Tibial artery (tissue), 4 donors: ENCODE data around the gene PLPP3.

Source experiments
- DNase-seq, 2 donors: peaks; one replicate each; pipeline ENCODE4 v3.0.0-alpha.2; 2019
- H3K27ac ChIP-seq, 2 donors: fragments of 200-600 bp; sonication (generic) in 1 of 2; 1 replicate in 1 of 2; 2 replicates in 1 of 2; pipeline ENCODE4 v1.5.1; 2018 to 2019; ENCODE audit warnings: mild to moderate bottlenecking in 1 of 2
- H3K27me3 ChIP-seq, 2 donors: fragments of 200-600 bp; sonication (generic) in 1 of 2; one replicate each; pipeline versions ENCODE4 v1.5.1 to v1.6.0; 2016 to 2019
- H3K36me3 ChIP-seq, 3 donors: fragments of 200-600 bp; sonication (generic) in 2 of 3; one replicate each; pipeline ENCODE4 v1.5.1; 2016 to 2019; ENCODE audit warnings: mild to moderate bottlenecking in 2 of 3
- H3K4me1 ChIP-seq, 4 donors: fragments of 200-600 bp; sonication (generic) in 2 of 4; 1 replicate in 3 of 4; 2 replicates in 1 of 4; pipeline ENCODE4 v1.5.1; 2016 to 2019
- H3K4me3 ChIP-seq, 2 donors: fragments of 200-600 bp; sonication (generic) in 1 of 2; 1 replicate in 1 of 2; 2 replicates in 1 of 2; pipeline ENCODE4 v1.5.1; 2018 to 2019; ENCODE audit warnings: mild to moderate bottlenecking in 2 of 2
- H3K9me3 ChIP-seq, 3 donors: fragments of 200-600 bp; sonication (generic) in 1 of 3; one replicate each; pipeline ENCODE4 v1.5.1; 2016 to 2019
- intact Hi-C: fragments of 100-400 bp; cut with DNase I; formaldehyde crosslinking; loops from one replicate; pipeline ENCODE4 v1.15.0; 2023; ENCODE audit warnings: low total_unique reads
- TF ChIP-seq, protein P1 (sequence below), 2 experiments: fragments of 200-600 bp in 1 of 2; fragments of 450-650 bp in 1 of 2; IDR thresholded peaks; one replicate each; pipeline ENCODE4 v1.5.1; 2017 to 2019; ENCODE audit warnings: antibody characterized with exemption in 2 of 2, mild to moderate bottlenecking in 1 of 2, moderate library complexity in 1 of 2

The PLPP3 gene

DNA sequence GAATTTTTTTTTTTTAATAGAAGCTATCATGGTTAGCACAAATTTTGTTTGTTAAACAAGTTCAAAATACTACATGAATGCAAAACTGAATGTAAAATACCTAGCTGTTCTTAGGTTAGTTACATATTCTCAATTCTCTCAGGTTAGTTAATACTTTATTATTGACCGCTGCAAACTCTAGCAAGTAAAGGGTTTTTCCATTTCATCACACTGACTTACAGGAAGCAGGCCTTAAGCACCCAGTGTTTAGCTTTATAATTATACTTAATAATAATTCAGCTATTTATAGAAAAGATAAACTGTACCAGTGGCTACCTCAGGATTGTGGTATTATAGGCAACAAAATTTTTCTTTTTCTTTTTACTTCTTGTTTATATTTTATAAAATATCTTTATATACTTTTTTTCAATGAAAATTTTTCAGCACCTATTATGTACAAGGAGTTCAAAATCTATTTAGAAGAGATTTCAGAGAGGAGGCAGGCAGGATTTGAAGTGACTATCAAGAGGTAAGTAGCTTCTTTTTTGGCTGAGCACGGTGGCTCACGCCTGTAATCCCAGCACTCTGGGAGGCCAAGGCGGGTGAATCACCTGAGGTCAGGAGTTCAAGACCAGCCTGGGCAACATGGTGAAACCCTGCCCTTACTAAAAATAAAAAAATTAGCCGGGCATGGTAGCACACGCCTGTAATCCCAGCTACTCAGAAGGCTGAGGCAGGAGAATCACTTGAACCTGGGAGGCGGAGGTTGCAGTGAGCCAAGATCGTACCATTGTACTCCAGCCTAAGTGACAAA, 17.9 kb downstream of the PLPP3 start:
- TF ChIP-seq, protein P1, sequence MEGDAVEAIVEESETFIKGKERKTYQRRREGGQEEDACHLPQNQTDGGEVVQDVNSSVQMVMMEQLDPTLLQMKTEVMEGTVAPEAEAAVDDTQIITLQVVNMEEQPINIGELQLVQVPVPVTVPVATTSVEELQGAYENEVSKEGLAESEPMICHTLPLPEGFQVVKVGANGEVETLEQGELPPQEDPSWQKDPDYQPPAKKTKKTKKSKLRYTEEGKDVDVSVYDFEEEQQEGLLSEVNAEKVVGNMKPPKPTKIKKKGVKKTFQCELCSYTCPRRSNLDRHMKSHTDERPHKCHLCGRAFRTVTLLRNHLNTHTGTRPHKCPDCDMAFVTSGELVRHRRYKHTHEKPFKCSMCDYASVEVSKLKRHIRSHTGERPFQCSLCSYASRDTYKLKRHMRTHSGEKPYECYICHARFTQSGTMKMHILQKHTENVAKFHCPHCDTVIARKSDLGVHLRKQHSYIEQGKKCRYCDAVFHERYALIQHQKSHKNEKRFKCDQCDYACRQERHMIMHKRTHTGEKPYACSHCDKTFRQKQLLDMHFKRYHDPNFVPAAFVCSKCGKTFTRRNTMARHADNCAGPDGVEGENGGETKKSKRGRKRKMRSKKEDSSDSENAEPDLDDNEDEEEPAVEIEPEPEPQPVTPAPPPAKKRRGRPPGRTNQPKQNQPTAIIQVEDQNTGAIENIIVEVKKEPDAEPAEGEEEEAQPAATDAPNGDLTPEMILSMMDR (IDR thresholded peaks at IDR 0.05) = no peak
- Histone ChIP-seq H3K27me3 (no peaks in the 10 kb centered on the region), H3K4me1 (peaks cover 0 to 79% (median 30%) of the 10 kb centered on the region in 4 donors), H3K27ac (no peak overlapping the region), H3K36me3 (no peaks in the 10 kb centered on the region), H3K9me3 (no peaks in the 10 kb centered on the region), H3K4me3 (no peak overlapping the region)
- no peak for DNase-seq
- intact Hi-C loops = no loop called here

DNA sequence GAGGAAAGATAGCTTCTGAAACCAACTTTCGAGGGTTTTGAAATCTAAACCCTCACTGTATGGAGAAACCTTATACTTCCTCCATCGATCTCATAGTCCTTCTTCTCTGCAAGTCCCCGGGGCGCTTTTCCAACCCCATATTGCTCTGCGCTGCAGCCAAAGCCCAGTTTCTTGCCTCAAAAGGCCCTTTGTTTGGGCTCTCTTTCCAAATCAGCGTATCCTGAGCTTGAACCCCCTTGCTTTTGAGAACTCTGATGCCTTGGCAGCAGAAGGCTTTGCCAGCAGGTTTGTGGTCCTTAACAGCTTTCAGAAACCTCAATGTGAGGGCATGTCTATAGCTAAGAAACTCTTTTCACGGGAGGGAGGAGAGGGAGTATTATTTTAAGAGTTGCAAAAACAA, 21.6 kb downstream of the PLPP3 start:
- TF ChIP-seq, protein P1 (IDR thresholded peaks at IDR 0.05) = no peak
- DNase-seq = no peak
- Histone ChIP-seq H3K4me1 (peaks cover 0 to 67% (median 12%) of the 10 kb centered on the region in 4 donors), H3K4me3 (no peak overlapping the region), H3K27me3 (no peaks in the 10 kb centered on the region), H3K36me3 (no peaks in the 10 kb centered on the region), H3K9me3 (no peaks in the 10 kb centered on the region), H3K27ac (no peak overlapping the region)
- intact Hi-C loops = no loop called here

DNA sequence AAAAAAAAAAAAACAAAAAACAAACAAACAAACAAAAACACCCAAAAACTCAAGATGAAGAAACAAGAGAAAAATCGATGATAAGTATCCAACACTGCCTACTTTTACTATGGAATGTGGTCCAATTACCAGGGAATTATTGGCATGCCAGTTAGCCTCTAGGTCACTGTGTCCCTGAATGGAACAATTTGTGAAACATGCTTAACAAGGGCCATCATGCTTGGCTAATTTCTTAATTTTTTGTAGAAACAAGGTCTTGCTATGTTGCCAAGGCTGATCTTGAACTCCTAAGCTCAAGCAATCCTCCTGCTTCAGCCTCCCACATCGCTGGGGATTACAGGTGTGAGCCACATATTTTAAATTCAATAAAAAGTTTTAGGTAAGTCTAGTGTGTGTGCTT, 23.9 kb downstream of the PLPP3 start:
- H3K4me3 ChIP-seq = no peak overlapping the region
- no peaks in the 10 kb centered on the region for H3K36me3 ChIP-seq
- H3K9me3 ChIP-seq = no peaks in the 10 kb centered on the region
- TF ChIP-seq, protein P1 (IDR thresholded peaks at IDR 0.05) = no peak
- peaks cover 0 to 68% (median 21%) of the 10 kb centered on the region in 4 donors for H3K4me1 ChIP-seq
- H3K27ac ChIP-seq = no peak overlapping the region
- DNase-seq = no peak
- intact Hi-C loops = no loop called here
- H3K27me3 ChIP-seq = no peaks in the 10 kb centered on the region

DNA sequence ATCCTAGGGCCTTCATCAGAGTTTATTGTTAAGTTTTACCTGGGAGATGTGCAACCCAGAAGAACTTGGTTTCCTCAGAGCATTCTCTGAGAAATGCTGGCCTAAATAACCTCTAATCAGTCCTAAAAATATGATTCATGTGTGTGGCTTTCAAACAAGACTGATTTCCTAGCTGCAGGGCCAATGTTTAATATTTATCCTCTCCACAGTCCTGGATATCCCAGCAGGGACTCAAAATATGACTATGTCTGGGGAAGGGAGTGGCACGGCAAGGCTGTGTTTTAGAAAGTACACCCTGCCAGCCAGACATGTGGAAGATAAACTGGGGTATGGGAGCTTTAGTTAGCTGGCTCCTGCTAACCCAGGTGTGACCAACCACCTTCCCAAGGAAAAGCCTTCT, 26.3 kb downstream of the PLPP3 start:
- TF ChIP-seq, protein P1 (IDR thresholded peaks at IDR 0.05) = no peak
- Histone ChIP-seq H3K4me1 (peaks cover 0 to 81% (median 28%) of the 10 kb centered on the region in 4 donors), H3K36me3 (no peaks in the 10 kb centered on the region), H3K27me3 (no peaks in the 10 kb centered on the region), H3K9me3 (no peaks in the 10 kb centered on the region), H3K4me3 (no peak overlapping the region), H3K27ac (no peak overlapping the region)
- no peak for DNase-seq
- intact Hi-C loops = no loop called here

DNA sequence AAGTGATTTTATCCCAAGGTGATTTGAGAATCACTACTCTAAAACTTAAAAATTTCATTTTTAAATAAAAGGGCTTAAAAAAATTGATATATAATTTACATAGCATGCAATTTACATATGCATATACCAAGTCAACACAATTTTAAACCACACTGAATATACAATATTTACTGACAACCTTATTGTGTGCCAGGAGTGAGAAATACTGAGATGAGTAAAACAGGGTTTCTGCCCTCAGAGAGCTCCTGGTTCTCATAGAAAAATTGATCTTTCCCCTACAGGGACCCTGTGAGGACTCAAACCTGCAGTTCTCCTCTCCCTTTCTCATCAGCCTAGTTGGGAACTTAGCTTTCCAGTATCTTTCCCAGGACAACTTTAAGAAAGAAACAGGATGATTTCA, 27.0 kb downstream of the PLPP3 start:
- H3K27ac ChIP-seq = no peak overlapping the region
- H3K27me3 ChIP-seq = no peaks in the 10 kb centered on the region
- no peaks in the 10 kb centered on the region for H3K36me3 ChIP-seq
- intact Hi-C loops = no loop called here
- H3K9me3 ChIP-seq = no peaks in the 10 kb centered on the region
- TF ChIP-seq, protein P1 (IDR thresholded peaks at IDR 0.05) = no peak
- H3K4me1 ChIP-seq = peaks cover 0 to 82% (median 32%) of the 10 kb centered on the region in 4 donors
- no peak overlapping the region for H3K4me3 ChIP-seq
- no peak for DNase-seq
